Mucosa of gallbladder (tissue), 1 donor: ENCODE measurements around the gene OSBP2. TPM values are rescaled to one million over a fixed set of nuclear protein-coding genes. Genes with fewer than 3 reads are reported as not detected.
"Not testable (repeated sequence)": the region's sequence is repeated elsewhere in the genome, so short reads cannot be mapped to it uniquely, and the experiment has no call there.

ENCODE experiments used
- DNase-seq: peaks from one replicate; pipeline ENCODE4 v3.0.0-alpha.2; 2020; ENCODE audit warnings: low spot score
- total RNA-seq: library from RNA; stranded (reverse); gene quantifications from one replicate; pipeline ENCODE4 v1.2.1, GENCODE V29; 2021
- donor health status: DM: no; HTN: no; CAD: no.

Gene OSBP2
- total RNA-seq, 1 donor from 2014 or later: 10.4 TPM

GRCh38 chr22:30717952-30718351, 23.3 kb downstream of the OSBP2 start:
- DNase-seq: no peak

- DNase-seq: no peak
These were observed 23.8 kb downstream of the OSBP2 start for GRCh38 chr22:30718491-30718890.

- no peak for DNase-seq
These were observed 24.3 kb downstream of the OSBP2 start for GRCh38 chr22:30718938-30719337.

GRCh38 chr22:30720263-30720837, 25.7 kb downstream of the OSBP2 start:
- DNase-seq: no peak

- no peak for DNase-seq
These were observed 27.1 kb downstream of the OSBP2 start for GRCh38 chr22:30721741-30722140.

- DNase-seq: no peak
These were observed 34.2 kb downstream of the OSBP2 start for GRCh38 chr22:30728826-30729225.

- DNase-seq: no peak
These were observed 37.0 kb downstream of the OSBP2 start for GRCh38 chr22:30731658-30732057.

GRCh38 chr22:30732426-30732825, 37.8 kb downstream of the OSBP2 start:
- no peak for DNase-seq

- DNase-seq: no peak
These were observed 38.5 kb downstream of the OSBP2 start for GRCh38 chr22:30733181-30733631.

- not testable (repeated sequence) for DNase-seq
These were observed 45.3 kb downstream of the OSBP2 start for GRCh38 chr22:30740007-30740406.

- not testable (repeated sequence) for DNase-seq
These were observed 45.8 kb downstream of the OSBP2 start for GRCh38 chr22:30740511-30740910.

- DNase-seq: no peak
These were observed 47.9 kb downstream of the OSBP2 start for GRCh38 chr22:30742291-30743256.

- no peak for DNase-seq
These were observed 48.8 kb downstream of the OSBP2 start for GRCh38 chr22:30743257-30744020.

- DNase-seq: no peak
These were observed 49.5 kb downstream of the OSBP2 start for GRCh38 chr22:30744224-30744623.

GRCh38 chr22:30747493-30747892, 52.8 kb downstream of the OSBP2 start:
- no peak for DNase-seq

- no peak for DNase-seq
These were observed 54.6 kb downstream of the OSBP2 start for GRCh38 chr22:30749272-30749671.

- no peak for DNase-seq
These were observed 55.2 kb downstream of the OSBP2 start for GRCh38 chr22:30749849-30750248.

- DNase-seq: no peak
These were observed 56.9 kb downstream of the OSBP2 start for GRCh38 chr22:30751529-30751928.

- DNase-seq: no peak
These were observed 58.1 kb downstream of the OSBP2 start for GRCh38 chr22:30752771-30753170.

- no peak for DNase-seq
These were observed 59.0 kb downstream of the OSBP2 start for GRCh38 chr22:30753701-30754100.

- DNase-seq: no peak
These were observed 59.8 kb downstream of the OSBP2 start for GRCh38 chr22:30754521-30754920.
